Measurements from ENCODE around the gene ZNRF3. TPM values are rescaled to one million over a fixed set of nuclear protein-coding genes. Genes with fewer than 3 reads are reported as not detected.
"Not testable (repeated sequence)": the region's sequence is repeated elsewhere in the genome, so short reads cannot be mapped to it uniquely, and the experiment has no call there.

The ZNRF3 gene
- total and polyA plus RNA-seq, 2 donors, result 1.1 to 1.3 TPM

- Histone ChIP-seq H3K9me3 (ENCODE audit: control insufficient read depth in 2 of 2, insufficient read depth in 1 of 2, low read length in 1 of 2) (no peaks in the 10 kb centered on the region), H3K4me1 (ENCODE audit: control insufficient read depth in 2 of 2, insufficient read depth in 2 of 2, low read length in 2 of 2) (peaks cover 0 to 2% of the 10 kb centered on the region in 2 donors), H3K27me3 (ENCODE audit: control insufficient read depth in 2 of 2, insufficient read depth in 1 of 2, low read length in 1 of 2) (peaks cover 0 to 7% of the 10 kb centered on the region in 2 donors), H3K27ac (ENCODE audit: low read depth in 1 of 2, low read length in 1 of 2) (no peak overlapping the region), H3K36me3 (ENCODE audit: control insufficient read depth in 2 of 2, insufficient read depth in 2 of 2, low read length in 1 of 2) (no peaks in the 10 kb centered on the region), H3K4me3 (ENCODE audit: low read length in 2 of 2) (no peak overlapping the region)
- 97% methylated on average over 4 of the region's 4 CpGs for WGBS
- DNase-seq (ENCODE audit: low read depth in 6 of 9, low spot score in 9 of 9), result no peak
Measured at GRCh38 chr22:28900379-28900925, 17.1 kb downstream of the ZNRF3 start.

DNA sequence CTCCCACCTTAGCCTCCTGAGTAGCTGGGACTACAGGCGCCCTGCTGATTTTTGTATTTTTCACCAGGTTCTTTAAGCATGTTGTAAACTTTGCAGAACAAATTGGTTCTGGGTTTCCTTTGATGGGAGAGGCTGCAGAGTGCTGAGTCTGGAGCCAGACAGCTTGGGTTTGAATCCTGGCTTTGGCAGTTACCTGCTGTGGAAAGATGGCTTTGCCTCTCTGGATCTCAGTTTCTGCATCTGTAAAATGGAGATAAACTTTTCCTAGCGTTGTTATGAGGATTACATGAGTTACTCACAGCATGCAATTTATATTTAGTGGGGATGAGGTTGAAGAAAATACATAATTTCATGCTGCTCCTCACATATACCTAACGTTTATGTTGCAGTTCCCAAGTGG is 19.1 kb downstream of the ZNRF3 start:
- no peak for DNase-seq (ENCODE audit: low read depth in 6 of 9, low spot score in 9 of 9)
- Histone ChIP-seq H3K27ac (ENCODE audit: low read depth in 1 of 2, low read length in 1 of 2) (no peak overlapping the region), H3K4me3 (ENCODE audit: low read length in 2 of 2) (no peak overlapping the region), H3K4me1 (ENCODE audit: control insufficient read depth in 2 of 2, insufficient read depth in 2 of 2, low read length in 2 of 2) (peaks cover 0 to 2% of the 10 kb centered on the region in 2 donors), H3K27me3 (ENCODE audit: control insufficient read depth in 2 of 2, insufficient read depth in 1 of 2, low read length in 1 of 2) (peaks cover 0 to 5% of the 10 kb centered on the region in 2 donors), H3K36me3 (ENCODE audit: control insufficient read depth in 2 of 2, insufficient read depth in 2 of 2, low read length in 1 of 2) (no peaks in the 10 kb centered on the region), H3K9me3 (ENCODE audit: control insufficient read depth in 2 of 2, insufficient read depth in 1 of 2, low read length in 1 of 2) (no peaks in the 10 kb centered on the region)
- WGBS, result 98% methylated on average over 3 of the region's 3 CpGs

- peaks cover 0 to 5% of the 10 kb centered on the region in 2 donors for H3K27me3 ChIP-seq (ENCODE audit: control insufficient read depth in 2 of 2, insufficient read depth in 1 of 2, low read length in 1 of 2)
- no peak overlapping the region for H3K27ac ChIP-seq (ENCODE audit: low read depth in 1 of 2, low read length in 1 of 2)
- no peaks in the 10 kb centered on the region for H3K9me3 ChIP-seq (ENCODE audit: control insufficient read depth in 2 of 2, insufficient read depth in 1 of 2, low read length in 1 of 2)
- WGBS, result 97% methylated on average over 11 of the region's 11 CpGs
- no peak overlapping the region for H3K4me3 ChIP-seq (ENCODE audit: low read length in 2 of 2)
- H3K36me3 ChIP-seq (ENCODE audit: control insufficient read depth in 2 of 2, insufficient read depth in 2 of 2, low read length in 1 of 2), result no peaks in the 10 kb centered on the region
- no peak for DNase-seq (ENCODE audit: low read depth in 6 of 9, low spot score in 9 of 9)
- H3K4me1 ChIP-seq (ENCODE audit: control insufficient read depth in 2 of 2, insufficient read depth in 2 of 2, low read length in 2 of 2), result peaks cover 0 to 2% of the 10 kb centered on the region in 2 donors
Measured at GRCh38 chr22:28903080-28903479, 19.7 kb downstream of the ZNRF3 start.

DNA sequence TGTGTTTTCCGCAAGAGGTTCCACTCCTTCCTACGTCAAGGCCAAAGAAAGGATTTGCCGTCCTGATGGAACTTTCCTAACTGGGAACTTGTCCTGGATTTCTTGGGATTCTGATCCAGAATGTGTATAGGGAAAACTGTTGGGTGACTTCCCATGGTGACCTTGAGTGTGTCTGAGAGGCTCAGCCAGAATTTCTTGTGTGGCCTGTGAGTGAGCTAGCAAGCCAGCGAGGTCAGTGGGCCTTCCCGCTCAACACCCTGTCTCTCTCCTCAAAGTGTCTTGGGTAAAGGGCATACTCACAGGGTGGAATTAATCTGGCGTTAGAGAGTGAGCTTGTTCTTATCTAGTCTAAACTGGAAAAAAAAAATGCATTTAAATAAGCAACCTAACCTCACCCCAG is 20.4 kb downstream of the ZNRF3 start:
- Histone ChIP-seq H3K4me3 (ENCODE audit: low read length in 2 of 2) (no peak overlapping the region), H3K27me3 (ENCODE audit: control insufficient read depth in 2 of 2, insufficient read depth in 1 of 2, low read length in 1 of 2) (peaks cover 2 to 5% of the 10 kb centered on the region in 2 donors), H3K4me1 (ENCODE audit: control insufficient read depth in 2 of 2, insufficient read depth in 2 of 2, low read length in 2 of 2) (peaks cover 0 to 2% of the 10 kb centered on the region in 2 donors), H3K9me3 (ENCODE audit: control insufficient read depth in 2 of 2, insufficient read depth in 1 of 2, low read length in 1 of 2) (no peaks in the 10 kb centered on the region), H3K36me3 (ENCODE audit: control insufficient read depth in 2 of 2, insufficient read depth in 2 of 2, low read length in 1 of 2) (no peaks in the 10 kb centered on the region), H3K27ac (ENCODE audit: low read depth in 1 of 2, low read length in 1 of 2) (no peak overlapping the region)
- WGBS, result 99% methylated on average over 6 of the region's 6 CpGs
- DNase-seq (ENCODE audit: low read depth in 6 of 9, low spot score in 9 of 9), result no peak

DNA sequence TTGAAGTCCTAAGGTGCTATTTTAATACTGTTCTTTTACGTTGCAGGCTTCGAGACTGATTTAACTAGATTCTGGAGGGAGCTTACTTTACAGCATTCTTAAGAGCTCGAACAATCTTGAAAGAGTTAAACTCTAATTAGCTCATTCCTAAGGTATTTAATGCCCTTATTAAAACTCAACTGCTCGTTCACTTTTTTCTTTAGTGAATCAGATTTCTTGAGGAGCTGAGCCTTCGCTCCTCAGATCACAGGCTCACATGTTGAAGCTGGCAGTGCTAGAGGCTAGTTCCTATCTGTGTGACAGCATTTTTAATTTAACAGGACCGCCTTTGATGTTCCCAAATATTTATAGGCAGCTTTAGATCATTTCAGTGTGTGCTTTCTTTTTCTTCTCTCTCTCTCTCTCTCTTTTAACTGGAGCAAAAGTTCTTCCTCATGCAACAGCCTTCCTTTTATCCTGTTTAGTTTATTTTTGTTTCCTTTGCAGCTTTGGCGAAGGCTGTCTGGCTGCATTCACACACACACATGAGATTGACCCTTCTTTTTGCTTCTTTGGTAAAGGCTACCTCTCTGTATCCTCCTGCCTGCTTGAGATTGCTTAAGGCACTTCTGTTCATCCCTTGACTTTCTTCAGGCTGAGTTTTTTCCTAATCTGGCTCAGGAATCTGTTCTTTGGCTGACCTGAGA is 21.0 kb downstream of the ZNRF3 start:
- no peak overlapping the region for H3K27ac ChIP-seq (ENCODE audit: low read depth in 1 of 2, low read length in 1 of 2)
- no peak for DNase-seq (ENCODE audit: low read depth in 6 of 9, low spot score in 9 of 9)

GRCh38 chr22:28905256-28905832 is 22.0 kb downstream of the ZNRF3 start:
- H3K4me3 ChIP-seq (ENCODE audit: low read length in 2 of 2), result no peak overlapping the region
- H3K36me3 ChIP-seq (ENCODE audit: control insufficient read depth in 2 of 2, insufficient read depth in 2 of 2, low read length in 1 of 2), result no peaks in the 10 kb centered on the region
- H3K9me3 ChIP-seq (ENCODE audit: control insufficient read depth in 2 of 2, insufficient read depth in 1 of 2, low read length in 1 of 2), result no peaks in the 10 kb centered on the region
- H3K27ac ChIP-seq (ENCODE audit: low read depth in 1 of 2, low read length in 1 of 2), result no peak overlapping the region
- DNase-seq (ENCODE audit: low read depth in 6 of 9, low spot score in 9 of 9), result no peak
- peaks cover 2 to 7% of the 10 kb centered on the region in 2 donors for H3K27me3 ChIP-seq (ENCODE audit: control insufficient read depth in 2 of 2, insufficient read depth in 1 of 2, low read length in 1 of 2)
- H3K4me1 ChIP-seq (ENCODE audit: control insufficient read depth in 2 of 2, insufficient read depth in 2 of 2, low read length in 2 of 2), result no peaks in the 10 kb centered on the region

More for the DNA sequence above, 21.0 kb downstream of the ZNRF3 start:
- no peaks in the 10 kb centered on the region for H3K9me3 ChIP-seq (ENCODE audit: control insufficient read depth in 2 of 2, insufficient read depth in 1 of 2, low read length in 1 of 2)
- no peak overlapping the region for H3K4me3 ChIP-seq (ENCODE audit: low read length in 2 of 2)
- peaks cover 2 to 7% of the 10 kb centered on the region in 2 donors for H3K27me3 ChIP-seq (ENCODE audit: control insufficient read depth in 2 of 2, insufficient read depth in 1 of 2, low read length in 1 of 2)
- H3K4me1 ChIP-seq (ENCODE audit: control insufficient read depth in 2 of 2, insufficient read depth in 2 of 2, low read length in 2 of 2), result peaks cover 0 to 2% of the 10 kb centered on the region in 2 donors
- 79% methylated on average over 7 of the region's 7 CpGs for WGBS
- H3K36me3 ChIP-seq (ENCODE audit: control insufficient read depth in 2 of 2, insufficient read depth in 2 of 2, low read length in 1 of 2), result no peaks in the 10 kb centered on the region

DNA sequence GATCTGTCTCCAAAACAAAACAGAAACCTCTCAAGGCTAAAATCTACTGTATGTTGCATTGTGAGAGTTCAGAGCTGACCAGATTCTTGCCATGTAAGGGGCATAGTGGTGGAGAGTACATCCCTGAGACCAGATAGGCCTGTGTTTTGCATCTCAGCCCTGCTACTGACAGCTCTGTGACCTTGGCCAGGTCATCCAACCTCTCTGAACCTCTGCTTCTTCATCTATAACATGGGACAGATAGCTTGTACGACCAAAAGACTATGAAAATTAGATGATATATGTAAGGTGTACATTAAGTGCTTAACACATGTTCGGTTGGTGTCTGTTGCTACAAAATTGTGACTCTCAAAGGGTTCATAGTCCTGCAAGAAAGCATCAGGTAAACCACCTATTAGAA is 22.9 kb downstream of the ZNRF3 start:
- Histone ChIP-seq H3K4me3 (ENCODE audit: low read length in 2 of 2) (no peak overlapping the region), H3K27ac (ENCODE audit: low read depth in 1 of 2, low read length in 1 of 2) (no peak overlapping the region), H3K9me3 (ENCODE audit: control insufficient read depth in 2 of 2, insufficient read depth in 1 of 2, low read length in 1 of 2) (no peaks in the 10 kb centered on the region), H3K36me3 (ENCODE audit: control insufficient read depth in 2 of 2, insufficient read depth in 2 of 2, low read length in 1 of 2) (no peaks in the 10 kb centered on the region), H3K27me3 (ENCODE audit: control insufficient read depth in 2 of 2, insufficient read depth in 1 of 2, low read length in 1 of 2) (peaks cover 4 to 9% of the 10 kb centered on the region in 2 donors), H3K4me1 (ENCODE audit: control insufficient read depth in 2 of 2, insufficient read depth in 2 of 2, low read length in 2 of 2) (no peaks in the 10 kb centered on the region)
- DNase-seq (ENCODE audit: low read depth in 6 of 9, low spot score in 9 of 9), result no peak
- WGBS, result 95% methylated on average over 2 of the region's 2 CpGs

GRCh38 chr22:28907311-28908008 is 24.1 kb downstream of the ZNRF3 start:
- no peak overlapping the region for H3K4me3 ChIP-seq (ENCODE audit: low read length in 2 of 2)
- H3K4me1 ChIP-seq (ENCODE audit: control insufficient read depth in 2 of 2, insufficient read depth in 2 of 2, low read length in 2 of 2), result no peaks in the 10 kb centered on the region
- no peak for DNase-seq (ENCODE audit: low read depth in 6 of 9, low spot score in 9 of 9)
- no peak overlapping the region for H3K27ac ChIP-seq (ENCODE audit: low read depth in 1 of 2, low read length in 1 of 2)
- WGBS, result 95% methylated on average over 5 of the region's 5 CpGs
- peaks cover 5 to 9% of the 10 kb centered on the region in 2 donors for H3K27me3 ChIP-seq (ENCODE audit: control insufficient read depth in 2 of 2, insufficient read depth in 1 of 2, low read length in 1 of 2)
- no peaks in the 10 kb centered on the region for H3K9me3 ChIP-seq (ENCODE audit: control insufficient read depth in 2 of 2, insufficient read depth in 1 of 2, low read length in 1 of 2)
- no peaks in the 10 kb centered on the region for H3K36me3 ChIP-seq (ENCODE audit: control insufficient read depth in 2 of 2, insufficient read depth in 2 of 2, low read length in 1 of 2)

GRCh38 chr22:28908810-28909209 is 25.4 kb downstream of the ZNRF3 start:
- H3K4me1 ChIP-seq (ENCODE audit: control insufficient read depth in 2 of 2, insufficient read depth in 2 of 2, low read length in 2 of 2); H3K36me3 ChIP-seq (ENCODE audit: control insufficient read depth in 2 of 2, insufficient read depth in 2 of 2, low read length in 1 of 2); H3K9me3 ChIP-seq (ENCODE audit: control insufficient read depth in 2 of 2, insufficient read depth in 1 of 2, low read length in 1 of 2); DNase-seq (ENCODE audit: low read depth in 6 of 9, low spot score in 9 of 9); H3K27ac ChIP-seq (ENCODE audit: low read depth in 1 of 2, low read length in 1 of 2); H3K27me3 ChIP-seq (ENCODE audit: control insufficient read depth in 2 of 2, insufficient read depth in 1 of 2, low read length in 1 of 2); H3K4me3 ChIP-seq (ENCODE audit: low read length in 2 of 2): not testable (repeated sequence)
- WGBS, result 95% methylated on average over 10 of the region's 10 CpGs

Measured in thymus (tissue), 11 donors.